GM10266 (cell line): ENCODE measurements around the gene RSRC1.

Experiments
- DNase-seq: peaks from one replicate; pipeline ENCODE4 v3.0.0; 2012; ENCODE audit errors: extremely low spot score
- TF ChIP-seq, protein P1 (sequence below): IDR thresholded peaks from 2 replicates; pipeline ENCODE4 v1.5.1; 2012; ENCODE audit warnings: mild to moderate bottlenecking, low read depth; ENCODE audit not compliant: control insufficient read depth, insufficient read depth; ENCODE audit errors: missing control alignments

Gene RSRC1

DNA sequence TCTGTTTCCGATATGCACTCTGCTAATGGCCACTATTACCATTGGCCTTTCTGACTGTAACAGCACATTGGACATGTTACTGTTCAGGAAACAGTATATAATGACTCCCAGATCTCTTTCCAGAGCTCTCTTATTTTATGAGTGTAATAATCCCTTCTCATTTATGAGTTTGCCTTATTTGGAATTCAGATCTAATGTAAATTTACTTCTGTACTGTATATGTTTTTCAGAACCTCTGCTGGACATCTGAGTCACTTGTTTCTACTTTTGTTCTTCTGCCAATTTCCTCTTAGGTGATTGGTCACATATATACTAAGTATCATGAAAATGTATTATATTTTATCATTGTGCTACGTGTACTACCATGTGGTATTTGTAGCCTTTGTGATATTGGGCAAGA is 30.5 kb downstream of the RSRC1 start:
- TF ChIP-seq, protein P1, sequence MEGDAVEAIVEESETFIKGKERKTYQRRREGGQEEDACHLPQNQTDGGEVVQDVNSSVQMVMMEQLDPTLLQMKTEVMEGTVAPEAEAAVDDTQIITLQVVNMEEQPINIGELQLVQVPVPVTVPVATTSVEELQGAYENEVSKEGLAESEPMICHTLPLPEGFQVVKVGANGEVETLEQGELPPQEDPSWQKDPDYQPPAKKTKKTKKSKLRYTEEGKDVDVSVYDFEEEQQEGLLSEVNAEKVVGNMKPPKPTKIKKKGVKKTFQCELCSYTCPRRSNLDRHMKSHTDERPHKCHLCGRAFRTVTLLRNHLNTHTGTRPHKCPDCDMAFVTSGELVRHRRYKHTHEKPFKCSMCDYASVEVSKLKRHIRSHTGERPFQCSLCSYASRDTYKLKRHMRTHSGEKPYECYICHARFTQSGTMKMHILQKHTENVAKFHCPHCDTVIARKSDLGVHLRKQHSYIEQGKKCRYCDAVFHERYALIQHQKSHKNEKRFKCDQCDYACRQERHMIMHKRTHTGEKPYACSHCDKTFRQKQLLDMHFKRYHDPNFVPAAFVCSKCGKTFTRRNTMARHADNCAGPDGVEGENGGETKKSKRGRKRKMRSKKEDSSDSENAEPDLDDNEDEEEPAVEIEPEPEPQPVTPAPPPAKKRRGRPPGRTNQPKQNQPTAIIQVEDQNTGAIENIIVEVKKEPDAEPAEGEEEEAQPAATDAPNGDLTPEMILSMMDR, result no peak
- DNase-seq, result no peak

DNA sequence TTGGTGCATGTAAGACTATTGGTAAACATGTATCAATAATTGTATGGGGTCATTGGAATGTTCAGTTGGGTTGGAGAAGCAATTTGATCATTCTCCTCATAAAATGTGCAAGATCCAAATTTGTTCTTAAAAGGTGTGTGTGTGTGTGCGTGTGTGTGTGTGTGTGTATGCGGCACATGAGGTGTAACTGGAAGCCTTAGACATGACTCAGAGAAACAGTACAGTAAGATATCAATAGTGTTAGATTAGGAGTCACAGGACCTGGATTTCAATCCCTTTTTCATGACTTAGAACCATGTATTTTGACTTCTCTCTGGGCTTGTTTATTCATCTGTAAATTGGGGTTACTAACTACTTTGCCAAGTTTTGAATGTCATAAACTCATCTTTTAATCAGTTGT is 38.3 kb downstream of the RSRC1 start:
- TF ChIP-seq, protein P1, result no peak
- DNase-seq, result no peak

DNA sequence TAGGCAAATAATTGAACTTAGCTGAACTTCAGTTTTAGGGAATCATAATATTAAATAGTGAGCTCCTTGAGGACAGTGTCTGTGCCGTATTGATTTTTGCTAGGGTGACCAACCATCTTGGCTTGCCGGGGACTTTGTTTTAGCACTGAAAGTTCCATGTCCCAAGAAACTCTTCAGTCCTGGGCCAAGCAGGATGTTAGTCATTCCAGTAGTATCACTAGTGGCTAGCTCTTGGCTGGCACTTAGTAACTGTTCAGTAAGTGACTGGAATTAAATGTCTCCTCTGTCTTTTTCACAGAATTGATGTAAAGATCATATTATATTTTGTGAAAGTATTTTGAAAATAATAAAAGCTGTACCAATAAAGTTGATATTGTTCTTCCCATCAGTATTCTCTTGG is 42.3 kb downstream of the RSRC1 start:
- TF ChIP-seq, protein P1, result no peak
- DNase-seq, result no peak

DNA sequence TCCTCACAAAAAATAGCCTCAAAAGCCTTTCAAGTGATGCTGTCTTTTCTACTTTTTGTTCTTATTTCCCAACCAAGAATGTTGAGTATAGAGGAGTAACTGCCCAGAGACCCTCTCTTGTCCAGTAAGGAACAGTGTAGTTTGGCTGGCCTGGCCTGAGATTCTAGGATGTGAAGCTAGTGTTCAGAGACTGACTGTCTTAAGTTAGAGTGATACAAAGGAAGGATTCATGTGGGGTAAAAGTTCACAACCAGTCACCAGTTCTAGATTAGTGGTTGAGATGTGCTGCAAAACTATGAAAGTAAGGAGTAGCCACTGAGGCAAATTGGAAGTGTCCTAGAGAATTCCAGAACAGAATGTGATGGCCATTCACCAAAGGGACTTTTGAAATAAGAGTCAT is 49.1 kb downstream of the RSRC1 start:
- DNase-seq, result no peak
- TF ChIP-seq, protein P1, result no peak

DNA sequence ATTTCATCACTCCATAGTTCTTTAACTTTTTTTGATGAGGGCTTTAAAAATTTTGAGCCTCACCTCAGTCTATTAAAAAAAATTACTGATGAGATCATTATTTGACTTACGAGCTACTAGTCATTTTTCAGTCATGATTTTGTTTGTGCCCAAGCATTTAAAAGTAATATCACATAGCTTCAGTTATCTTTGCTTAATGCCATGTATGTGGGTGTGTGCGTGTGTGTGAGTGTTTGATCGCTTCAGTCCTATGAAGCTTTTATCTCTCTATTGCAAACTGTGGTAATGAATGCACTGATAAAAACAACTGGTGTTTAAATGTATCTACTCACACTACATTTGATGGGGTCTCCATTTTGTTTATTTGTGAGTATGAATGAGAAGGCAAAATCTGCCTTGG is 49.8 kb downstream of the RSRC1 start:
- TF ChIP-seq, protein P1, result no peak
- DNase-seq, result no peak

DNA sequence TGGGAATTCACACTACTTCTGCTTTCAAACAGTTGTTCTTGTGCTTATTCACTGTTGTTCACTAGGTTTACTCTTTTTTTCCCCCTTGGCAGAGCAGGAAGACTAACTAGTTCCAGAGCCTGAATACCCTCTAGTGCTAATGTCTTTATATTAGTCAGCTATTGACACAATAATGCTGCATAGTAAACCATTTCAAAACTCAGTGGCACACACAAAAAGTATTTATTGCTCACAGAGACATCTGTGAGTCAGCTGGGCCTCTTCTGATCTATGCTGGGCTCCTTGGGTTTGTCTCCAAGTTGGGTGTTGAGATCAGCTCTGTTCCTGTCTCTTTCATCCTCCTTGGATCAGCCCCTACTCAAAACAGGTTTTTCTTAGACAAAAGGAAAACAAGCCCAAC is 51.1 kb downstream of the RSRC1 start:
- TF ChIP-seq, protein P1, result no peak

DNA sequence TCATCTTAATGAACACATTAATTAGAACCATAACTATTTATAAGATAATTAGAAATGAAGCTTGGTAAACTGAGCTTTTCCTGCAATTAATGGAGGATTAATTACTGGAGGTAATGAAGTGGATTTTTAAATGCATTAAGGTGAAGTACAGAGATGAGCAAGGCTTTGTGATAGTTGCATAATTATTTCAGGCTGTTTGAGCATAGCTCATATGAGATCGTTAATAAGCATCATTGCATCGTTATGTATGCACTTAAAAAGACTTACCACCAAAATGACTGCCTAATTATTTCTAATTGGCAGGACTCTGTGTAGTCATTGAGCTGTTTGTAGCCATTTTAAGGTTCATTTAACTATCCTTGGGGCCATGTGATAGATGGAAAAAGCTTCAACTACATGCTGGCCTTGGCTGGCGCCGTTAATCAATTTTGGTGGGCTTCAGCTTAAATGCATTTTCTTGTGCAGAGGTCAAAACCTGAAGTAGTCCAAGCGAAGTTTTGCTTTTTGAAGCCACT is 55.3 kb downstream of the RSRC1 start:
- TF ChIP-seq, protein P1, result no peak
- DNase-seq, result no peak

More for the DNA sequence above, 51.1 kb downstream of the RSRC1 start:
- no peak for DNase-seq
